ENCODE data around the gene MYO7A.

The MYO7A gene

DNA sequence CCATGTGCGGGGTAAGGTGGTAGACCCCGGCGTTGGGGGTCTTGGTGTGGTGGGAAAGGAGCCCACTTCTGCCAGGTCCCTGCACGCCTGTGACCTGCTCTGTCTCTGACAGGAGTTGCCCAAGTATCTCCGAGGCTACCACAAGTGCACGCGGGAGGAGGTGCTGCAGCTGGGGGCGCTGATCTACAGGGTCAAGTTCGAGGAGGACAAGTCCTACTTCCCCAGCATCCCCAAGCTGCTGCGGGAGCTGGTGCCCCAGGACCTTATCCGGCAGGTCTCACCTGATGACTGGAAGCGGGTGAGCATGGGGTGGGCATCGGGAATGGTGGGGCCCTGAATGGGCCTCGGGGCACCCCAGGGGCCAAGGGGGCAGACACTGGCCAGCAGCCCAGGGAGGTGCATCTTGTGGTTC lies 83.0 kb downstream of the MYO7A start:
- in situ Hi-C loops (cut with MboI; ENCODE audit: low sequenced_read_pairs) = no loop called here

DNA sequence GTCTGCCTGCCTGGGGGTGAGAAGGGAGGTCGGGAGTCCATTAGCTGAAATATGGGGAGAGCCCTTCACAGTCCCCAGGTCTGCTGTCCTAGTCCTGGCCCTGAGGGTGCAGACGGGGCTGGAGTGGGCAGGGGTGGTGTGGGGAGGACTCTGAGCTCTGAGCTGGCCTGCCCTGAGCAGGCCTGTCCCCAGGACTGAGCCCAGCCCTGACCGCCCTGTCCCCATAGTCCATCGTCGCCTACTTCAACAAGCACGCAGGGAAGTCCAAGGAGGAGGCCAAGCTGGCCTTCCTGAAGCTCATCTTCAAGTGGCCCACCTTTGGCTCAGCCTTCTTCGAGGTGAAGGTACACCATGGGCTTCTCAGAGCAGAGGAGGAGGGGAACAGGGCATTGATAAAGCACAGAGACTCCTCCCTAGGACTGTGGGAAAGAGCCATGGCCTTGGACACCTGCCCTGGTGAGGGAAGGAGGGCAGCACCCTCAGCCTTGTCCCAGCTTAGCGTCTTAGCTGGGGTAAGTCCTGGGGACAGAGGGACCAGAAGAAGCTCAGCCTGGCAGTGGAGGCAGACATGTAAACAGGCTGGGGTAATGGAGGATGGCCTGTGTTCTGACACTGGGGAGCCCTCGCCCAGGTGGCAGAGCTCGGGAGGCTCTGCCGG lies 83.7 kb downstream of the MYO7A start:
- in situ Hi-C loops (cut with MboI; ENCODE audit: low sequenced_read_pairs) = no loop called here

DNA sequence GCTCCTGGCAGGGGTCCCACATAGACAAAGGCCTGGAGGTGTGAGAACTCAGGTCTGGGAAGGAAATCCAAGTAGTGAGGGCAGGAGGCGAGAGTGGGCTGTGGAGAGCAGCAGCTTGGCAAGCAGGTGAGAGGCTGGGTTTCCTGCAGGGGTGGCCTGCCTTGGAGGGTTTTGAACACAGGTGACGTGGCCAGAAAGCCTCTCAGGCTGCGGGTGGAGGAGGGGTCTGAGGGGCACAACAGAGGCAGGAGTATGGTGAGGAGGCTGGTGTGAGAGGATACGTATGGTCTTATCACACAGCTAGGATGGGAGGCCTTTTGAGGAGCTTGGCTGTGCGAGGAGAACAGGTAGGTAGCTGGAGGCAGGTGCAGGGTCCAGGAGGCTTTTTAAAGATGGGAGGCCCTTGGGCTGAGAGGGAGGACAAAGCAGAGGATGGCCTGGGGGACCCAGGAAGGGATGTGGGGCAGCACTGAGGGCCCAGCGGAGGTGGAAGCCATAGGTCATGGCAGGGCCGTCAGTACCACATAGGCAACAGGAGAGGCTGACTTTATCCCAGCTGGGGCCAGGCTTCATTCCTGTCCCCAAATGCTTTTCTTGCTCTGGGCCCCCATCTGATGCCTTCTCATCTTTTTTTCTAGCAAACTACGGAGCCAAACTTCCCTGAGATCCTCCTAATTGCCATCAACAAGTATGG lies 84.4 kb downstream of the MYO7A start:
- in situ Hi-C loops (cut with MboI; ENCODE audit: low sequenced_read_pairs) = no loop called here

DNA sequence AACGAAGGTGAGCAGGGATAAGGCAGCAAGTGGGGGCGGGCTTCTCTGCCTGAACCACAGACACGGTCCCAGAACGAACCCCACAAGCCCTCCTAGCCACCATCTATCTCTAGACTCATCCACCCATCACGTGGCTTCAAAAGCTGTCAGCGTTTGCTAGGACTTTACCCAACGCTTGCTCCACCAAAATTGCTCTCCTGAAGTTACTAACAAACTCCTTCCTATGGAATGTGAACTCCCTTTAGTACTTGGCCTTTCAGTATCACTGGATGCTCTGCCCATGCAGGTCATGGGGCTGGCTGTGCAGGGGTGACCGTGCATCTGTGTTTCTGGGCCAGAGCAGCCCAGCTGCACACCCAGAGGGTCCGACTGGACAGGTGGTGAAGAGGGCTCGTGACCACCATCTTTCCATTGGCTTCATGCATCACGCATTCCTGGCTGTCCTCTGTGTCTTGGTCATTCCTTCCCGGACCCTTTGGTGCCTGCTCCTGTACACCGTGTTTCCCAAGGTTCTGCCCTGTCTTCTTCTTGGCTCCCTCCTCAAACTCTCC lies 85.1 kb downstream of the MYO7A start:
- in situ Hi-C loops (cut with MboI; ENCODE audit: low sequenced_read_pairs) = no loop called here

DNA sequence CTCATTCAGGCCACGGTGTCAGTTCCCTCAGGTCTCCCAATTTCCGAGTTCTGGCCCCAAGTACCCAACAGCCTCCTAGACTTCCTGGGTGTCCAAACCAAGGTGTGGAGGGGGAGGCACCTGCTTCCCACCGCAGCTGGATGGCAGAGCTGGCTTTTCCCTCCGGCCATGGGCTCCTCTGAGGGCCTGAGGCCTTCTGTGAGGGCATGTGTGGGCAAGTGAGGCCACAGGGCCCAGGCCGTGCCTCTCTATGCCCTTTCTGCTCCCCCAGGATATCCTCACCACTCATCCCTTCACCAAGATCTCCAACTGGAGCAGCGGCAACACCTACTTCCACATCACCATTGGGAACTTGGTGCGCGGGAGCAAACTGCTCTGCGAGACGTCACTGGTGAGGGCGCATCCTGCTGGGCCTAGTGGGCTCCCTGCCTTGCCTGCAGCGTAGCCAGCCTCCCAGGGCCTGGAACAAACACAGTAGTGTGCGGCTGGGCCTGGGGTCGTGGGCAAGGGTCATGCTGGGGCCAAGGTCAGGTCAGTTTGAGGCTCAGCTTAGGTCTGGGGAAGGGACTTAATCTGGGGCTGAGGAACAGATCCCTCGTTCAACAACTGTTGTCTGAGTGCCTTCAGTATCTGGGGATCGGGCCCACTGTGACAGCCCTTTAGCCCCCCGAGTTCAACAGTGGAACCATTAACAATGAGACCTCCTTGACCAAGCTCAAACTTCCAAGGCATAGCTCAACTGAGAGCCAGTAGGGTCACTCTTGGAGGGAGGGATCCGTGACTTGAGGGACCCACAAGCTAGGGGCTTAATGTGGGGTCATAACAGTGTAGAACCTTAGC lies 85.8 kb downstream of the MYO7A start:
- in situ Hi-C loops (cut with MboI; ENCODE audit: low sequenced_read_pairs) = no loop called here

- in situ Hi-C loops (cut with MboI; ENCODE audit: low sequenced_read_pairs) = no loop called here
These were observed 86.5 kb downstream of the MYO7A start for GRCh38 chr11:77214557-77214956.

DNA sequence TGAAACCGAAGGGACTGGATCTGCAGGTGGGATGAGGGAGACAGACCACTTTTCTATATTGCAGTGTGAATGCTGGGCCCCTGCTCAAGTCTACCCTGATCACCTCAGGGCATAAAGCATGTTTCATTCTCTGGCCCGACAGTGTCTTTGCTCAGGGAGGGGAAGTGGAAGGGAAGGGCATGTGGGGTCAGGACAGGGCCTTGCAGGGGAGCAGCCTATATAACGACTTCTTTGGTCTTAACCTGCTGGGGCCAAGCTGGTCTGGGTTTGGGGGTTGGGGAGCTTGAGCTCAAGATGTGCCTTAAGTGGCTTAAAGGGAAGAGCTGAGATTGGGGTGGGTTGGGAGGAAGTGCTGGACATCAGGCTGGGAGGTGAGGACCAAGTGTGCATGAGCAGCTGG lies 87.1 kb downstream of the MYO7A start:
- in situ Hi-C loops (cut with MboI; ENCODE audit: low sequenced_read_pairs) = no loop called here

GRCh38 chr11:77217156-77217555 lies 89.1 kb downstream of the MYO7A start:
- in situ Hi-C loops (cut with MboI; ENCODE audit: low sequenced_read_pairs) = no loop called here

- in situ Hi-C loops (cut with MboI; ENCODE audit: low sequenced_read_pairs) = no loop called here
These were observed 95.8 kb downstream of the MYO7A start for GRCh38 chr11:77223797-77224196.

- in situ Hi-C loops (cut with MboI; ENCODE audit: low sequenced_read_pairs) = no loop called here
These were observed 103.0 kb downstream of the MYO7A start for GRCh38 chr11:77230878-77231605.

- in situ Hi-C loops (cut with MboI; ENCODE audit: low sequenced_read_pairs) = no loop called here
These were observed 103.8 kb downstream of the MYO7A start for GRCh38 chr11:77231800-77232199.

GRCh38 chr11:77232242-77232641 lies 104.2 kb downstream of the MYO7A start:
- in situ Hi-C loops (cut with MboI; ENCODE audit: low sequenced_read_pairs) = no loop called here

GRCh38 chr11:77233011-77233410 lies 105.0 kb downstream of the MYO7A start:
- in situ Hi-C loops (cut with MboI; ENCODE audit: low sequenced_read_pairs) = no loop called here

GRCh38 chr11:77236901-77237300 lies 108.9 kb downstream of the MYO7A start:
- in situ Hi-C loops (cut with MboI; ENCODE audit: low sequenced_read_pairs) = no loop called here

DNA sequence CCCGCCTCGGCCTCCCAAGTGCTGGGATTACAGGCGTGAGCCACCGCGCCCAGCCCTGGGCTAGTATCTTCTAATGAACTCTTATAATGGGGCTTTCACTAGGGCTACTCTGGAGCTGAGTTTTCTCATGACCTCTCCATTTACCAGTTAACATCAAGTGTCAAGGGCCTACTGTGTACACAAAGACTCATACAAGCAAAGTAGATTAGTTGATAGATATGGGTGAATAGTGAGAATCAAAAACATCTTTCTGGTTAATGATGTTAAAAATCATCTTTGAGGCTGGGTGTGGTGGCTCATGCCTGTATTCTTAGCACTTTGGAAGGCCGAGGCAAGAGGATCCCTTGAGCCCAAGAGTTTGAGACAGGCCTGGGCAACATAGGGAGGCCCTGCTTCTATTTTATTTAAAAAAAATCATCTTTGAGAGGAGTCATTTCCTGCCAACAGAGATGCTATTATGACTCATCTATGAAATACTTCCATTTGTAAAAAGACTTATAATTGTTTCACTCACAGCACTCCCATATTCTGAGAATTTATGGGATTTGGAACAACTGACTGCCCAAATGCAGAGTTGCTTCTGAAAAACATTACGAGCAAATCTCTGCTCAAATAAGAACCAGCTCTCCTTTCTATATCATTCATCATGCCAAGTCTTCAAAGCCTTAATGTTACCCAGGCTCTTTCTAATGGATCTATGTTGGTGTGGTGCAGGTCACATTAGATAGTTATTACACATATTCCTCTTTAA lies 116.4 kb downstream of the MYO7A start:
- in situ Hi-C loops (cut with MboI; ENCODE audit: low sequenced_read_pairs) = no loop called here

GRCh38 chr11:77249427-77249826 lies 121.4 kb downstream of the MYO7A start:
- in situ Hi-C loops (cut with MboI; ENCODE audit: low sequenced_read_pairs) = no loop called here

DNA sequence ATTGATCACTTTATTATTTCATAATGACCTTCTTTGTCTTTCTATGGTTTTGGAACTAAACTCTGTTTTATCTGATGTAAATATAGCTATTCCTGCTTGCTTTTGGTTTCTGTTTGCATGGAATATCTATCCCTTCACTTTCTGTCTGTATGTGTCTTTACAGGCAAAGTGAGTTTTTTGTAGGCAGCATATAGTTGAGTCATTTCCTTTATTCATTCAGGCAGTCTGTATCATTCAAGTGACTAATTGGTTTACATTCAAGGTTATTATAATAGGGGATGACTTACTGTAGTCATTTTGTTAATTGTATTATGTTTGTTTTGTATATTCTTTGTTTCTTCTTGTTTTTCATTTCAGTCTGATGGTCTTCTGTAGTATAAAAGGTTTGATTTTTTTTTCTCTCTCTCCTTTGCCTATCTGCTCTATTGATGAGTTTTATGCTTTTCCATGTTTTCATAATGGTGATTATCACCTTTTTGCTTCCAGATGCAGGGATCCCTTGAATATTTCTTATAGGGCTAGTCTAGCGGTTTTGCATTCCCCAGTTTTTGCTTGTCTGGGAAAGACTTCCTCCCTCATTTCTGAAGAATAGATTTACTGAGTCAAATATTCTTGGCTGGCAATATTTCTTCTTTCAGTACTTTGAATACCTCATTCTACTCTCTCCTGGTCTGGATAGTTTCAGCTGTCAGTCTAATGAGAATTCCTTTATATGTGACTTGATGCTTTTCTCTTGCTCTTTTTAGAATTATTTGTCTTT lies 123.0 kb downstream of the MYO7A start:
- in situ Hi-C loops (cut with MboI; ENCODE audit: low sequenced_read_pairs) = no loop called here

- in situ Hi-C loops (cut with MboI; ENCODE audit: low sequenced_read_pairs) = no loop called here
These were observed 124.7 kb downstream of the MYO7A start for GRCh38 chr11:77252555-77253270.

- in situ Hi-C loops (cut with MboI; ENCODE audit: low sequenced_read_pairs) = no loop called here
These were observed 125.6 kb downstream of the MYO7A start for GRCh38 chr11:77253690-77254089.
